ENCODE data around the gene CPT1A.

DNA sequence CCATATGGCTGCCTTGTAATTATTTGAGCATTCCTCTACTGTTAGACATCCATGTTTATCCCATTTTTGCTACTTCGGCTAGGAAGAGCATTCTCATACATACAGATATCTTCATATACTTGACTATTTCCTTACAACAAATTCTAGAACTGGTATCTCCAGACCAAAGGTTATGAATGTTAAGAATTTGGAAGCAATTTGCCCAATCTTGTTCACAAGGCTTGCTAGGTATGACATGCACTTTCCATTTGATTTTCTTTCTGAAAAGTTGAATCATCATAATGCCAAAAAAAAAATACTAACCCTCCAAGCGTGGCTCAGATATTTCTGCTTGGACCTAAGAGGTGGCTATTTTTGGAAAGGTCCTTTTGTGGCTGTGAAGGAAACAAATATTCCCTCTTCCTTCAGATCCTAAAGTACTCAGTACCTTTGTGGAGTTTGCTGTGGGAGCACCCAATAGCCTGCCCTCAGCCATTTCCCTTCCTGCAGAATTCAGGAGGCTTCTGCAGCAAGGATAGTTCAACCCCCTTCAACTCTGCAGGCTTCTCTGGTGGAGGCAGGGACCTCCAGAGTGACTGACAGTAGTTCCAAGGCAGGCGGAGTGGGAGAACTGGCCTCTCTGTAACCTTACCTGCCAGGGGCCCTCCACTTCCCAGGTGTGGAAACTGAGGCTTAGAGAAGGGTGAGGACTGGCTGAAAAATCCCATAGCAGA, 22.0 kb upstream of the CPT1A start:
- TF ChIP-seq, protein P1, sequence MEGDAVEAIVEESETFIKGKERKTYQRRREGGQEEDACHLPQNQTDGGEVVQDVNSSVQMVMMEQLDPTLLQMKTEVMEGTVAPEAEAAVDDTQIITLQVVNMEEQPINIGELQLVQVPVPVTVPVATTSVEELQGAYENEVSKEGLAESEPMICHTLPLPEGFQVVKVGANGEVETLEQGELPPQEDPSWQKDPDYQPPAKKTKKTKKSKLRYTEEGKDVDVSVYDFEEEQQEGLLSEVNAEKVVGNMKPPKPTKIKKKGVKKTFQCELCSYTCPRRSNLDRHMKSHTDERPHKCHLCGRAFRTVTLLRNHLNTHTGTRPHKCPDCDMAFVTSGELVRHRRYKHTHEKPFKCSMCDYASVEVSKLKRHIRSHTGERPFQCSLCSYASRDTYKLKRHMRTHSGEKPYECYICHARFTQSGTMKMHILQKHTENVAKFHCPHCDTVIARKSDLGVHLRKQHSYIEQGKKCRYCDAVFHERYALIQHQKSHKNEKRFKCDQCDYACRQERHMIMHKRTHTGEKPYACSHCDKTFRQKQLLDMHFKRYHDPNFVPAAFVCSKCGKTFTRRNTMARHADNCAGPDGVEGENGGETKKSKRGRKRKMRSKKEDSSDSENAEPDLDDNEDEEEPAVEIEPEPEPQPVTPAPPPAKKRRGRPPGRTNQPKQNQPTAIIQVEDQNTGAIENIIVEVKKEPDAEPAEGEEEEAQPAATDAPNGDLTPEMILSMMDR (conservative IDR thresholded peaks at IDR 0.05 in 1 of 2, IDR thresholded peaks at IDR 0.05 in 1 of 2; ENCODE audit: extremely low read depth in 1 of 2, insufficient read depth in 1 of 2, low read depth in 1 of 2, low read length in 2 of 2), result no peak
- no peak for TF ChIP-seq EZH2 (IDR thresholded peaks at IDR 0.05; ENCODE audit: borderline replicate concordance, low read length)
